Astrocyte (in vitro differentiated cells and primary cell): ENCODE results near the gene TMEM132C.

ENCODE experiments used
- EZH2 ChIP-seq: IDR thresholded peaks from 2 replicates; pipeline ENCODE4 v1.6.1; 2012; ENCODE audit warnings: mild to moderate bottlenecking, low read length, inconsistent platforms; ENCODE audit not compliant: insufficient read depth
- TF ChIP-seq, protein P1 (sequence below): IDR thresholded peaks from 2 replicates; pipeline ENCODE4 v1.5.1; 2011; ENCODE audit warnings: low read depth, mild to moderate bottlenecking, inconsistent platforms, low read length, moderate library complexity; ENCODE audit not compliant: insufficient read depth

GRCh38 chr12:128288357-128288756 is 21.4 kb downstream of the TMEM132C start:
- TF ChIP-seq, protein P1, sequence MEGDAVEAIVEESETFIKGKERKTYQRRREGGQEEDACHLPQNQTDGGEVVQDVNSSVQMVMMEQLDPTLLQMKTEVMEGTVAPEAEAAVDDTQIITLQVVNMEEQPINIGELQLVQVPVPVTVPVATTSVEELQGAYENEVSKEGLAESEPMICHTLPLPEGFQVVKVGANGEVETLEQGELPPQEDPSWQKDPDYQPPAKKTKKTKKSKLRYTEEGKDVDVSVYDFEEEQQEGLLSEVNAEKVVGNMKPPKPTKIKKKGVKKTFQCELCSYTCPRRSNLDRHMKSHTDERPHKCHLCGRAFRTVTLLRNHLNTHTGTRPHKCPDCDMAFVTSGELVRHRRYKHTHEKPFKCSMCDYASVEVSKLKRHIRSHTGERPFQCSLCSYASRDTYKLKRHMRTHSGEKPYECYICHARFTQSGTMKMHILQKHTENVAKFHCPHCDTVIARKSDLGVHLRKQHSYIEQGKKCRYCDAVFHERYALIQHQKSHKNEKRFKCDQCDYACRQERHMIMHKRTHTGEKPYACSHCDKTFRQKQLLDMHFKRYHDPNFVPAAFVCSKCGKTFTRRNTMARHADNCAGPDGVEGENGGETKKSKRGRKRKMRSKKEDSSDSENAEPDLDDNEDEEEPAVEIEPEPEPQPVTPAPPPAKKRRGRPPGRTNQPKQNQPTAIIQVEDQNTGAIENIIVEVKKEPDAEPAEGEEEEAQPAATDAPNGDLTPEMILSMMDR: no peak
- no peak for TF ChIP-seq EZH2
